ENCODE measurements around the gene IGLL5.
A peak's percentile ranks its signal among the peaks of the same experiment; 100 is the strongest.

The IGLL5 gene

GRCh38 chr22:22938672-22939587 lies 51.3 kb downstream of the IGLL5 start:
- DNase-seq (ENCODE audit: low read depth in 3 of 3), result no peak

DNA sequence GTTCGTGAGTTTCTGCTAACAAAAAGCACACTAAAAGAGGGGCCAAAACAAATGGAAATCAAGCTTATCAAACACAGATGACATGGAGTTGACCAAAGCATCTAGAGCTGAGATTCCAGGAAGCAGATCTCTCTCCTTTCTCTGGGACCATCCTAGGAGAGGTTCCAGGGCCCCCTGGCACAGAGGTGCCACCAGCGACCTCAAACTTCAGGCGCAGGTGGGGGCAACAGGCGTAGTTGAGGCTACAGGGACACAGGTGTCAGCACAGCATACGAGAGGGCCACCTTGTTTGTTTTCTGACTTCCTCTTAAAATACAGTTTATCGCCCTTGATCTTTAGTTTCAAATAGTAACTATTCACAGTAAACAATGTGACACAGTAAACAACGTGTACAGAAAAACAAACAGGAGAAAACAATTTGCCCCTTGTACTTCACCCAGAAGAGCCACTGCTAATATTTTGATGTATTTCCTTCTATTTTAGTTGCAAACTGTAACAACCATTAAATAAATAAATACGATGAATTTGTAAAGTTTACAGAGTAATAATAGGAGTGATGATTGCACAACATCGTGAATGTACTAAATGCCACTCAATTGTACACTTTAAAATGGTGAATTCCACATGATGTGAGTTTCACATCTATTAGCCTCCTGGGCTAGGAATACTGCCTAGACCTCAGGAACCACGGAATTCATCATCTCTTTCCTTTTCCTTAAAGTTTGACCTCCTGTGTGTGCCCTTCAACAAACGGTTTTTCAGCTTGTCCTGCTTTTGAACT lies 52.2 kb downstream of the IGLL5 start:
- no peak for DNase-seq (ENCODE audit: low read depth in 3 of 3)

- DNase-seq (ENCODE audit: low read depth in 3 of 3), result no peak
Observed at GRCh38 chr22:22940961-22941605, 53.5 kb downstream of the IGLL5 start.

- no peak for DNase-seq (ENCODE audit: low read depth in 3 of 3)
Observed at GRCh38 chr22:22941831-22942510, 54.4 kb downstream of the IGLL5 start.

DNA sequence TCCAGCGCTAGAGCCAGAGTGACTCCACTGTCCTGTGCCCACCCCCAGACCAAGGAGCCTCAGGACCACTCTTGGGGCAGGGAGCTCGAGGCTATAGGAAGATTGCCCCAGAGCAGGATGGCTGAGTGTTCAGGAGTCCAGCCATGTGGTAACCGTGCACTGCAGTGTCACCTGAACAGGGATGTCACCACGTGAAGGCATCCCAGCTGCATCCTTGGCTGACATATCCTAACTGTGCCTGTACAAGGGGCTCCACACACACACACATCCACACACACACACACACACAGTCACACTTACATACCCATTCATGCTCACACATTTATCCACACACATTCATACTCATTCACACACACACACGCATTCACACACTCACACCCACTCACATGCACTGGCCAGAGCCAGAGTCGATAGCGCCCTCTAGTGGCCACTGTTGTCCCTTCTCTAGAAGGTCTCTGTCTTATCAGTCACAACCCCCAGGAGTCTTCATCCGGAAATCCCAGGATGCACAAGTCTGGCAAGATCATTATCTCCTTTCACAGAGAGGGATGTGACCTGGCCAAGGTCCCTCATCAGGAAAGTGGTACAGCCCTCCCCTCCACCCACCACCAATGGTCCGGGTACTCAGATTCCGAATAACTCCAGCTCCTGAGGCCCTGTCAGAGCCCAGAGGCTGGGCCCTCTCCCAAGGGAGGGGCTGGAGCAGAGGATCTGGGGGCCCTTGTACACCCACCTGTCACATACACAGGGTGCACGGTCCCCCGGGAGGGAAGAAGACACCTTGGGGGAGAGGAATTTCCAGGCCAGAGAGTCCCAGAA lies 55.1 kb downstream of the IGLL5 start:
- peak; percentile 53 to 72 (median 61) for DNase-seq (ENCODE audit: low read depth in 3 of 3)

- no peak for DNase-seq (ENCODE audit: low read depth in 3 of 3)
Observed at GRCh38 chr22:22943521-22944267, 56.1 kb downstream of the IGLL5 start.

DNA sequence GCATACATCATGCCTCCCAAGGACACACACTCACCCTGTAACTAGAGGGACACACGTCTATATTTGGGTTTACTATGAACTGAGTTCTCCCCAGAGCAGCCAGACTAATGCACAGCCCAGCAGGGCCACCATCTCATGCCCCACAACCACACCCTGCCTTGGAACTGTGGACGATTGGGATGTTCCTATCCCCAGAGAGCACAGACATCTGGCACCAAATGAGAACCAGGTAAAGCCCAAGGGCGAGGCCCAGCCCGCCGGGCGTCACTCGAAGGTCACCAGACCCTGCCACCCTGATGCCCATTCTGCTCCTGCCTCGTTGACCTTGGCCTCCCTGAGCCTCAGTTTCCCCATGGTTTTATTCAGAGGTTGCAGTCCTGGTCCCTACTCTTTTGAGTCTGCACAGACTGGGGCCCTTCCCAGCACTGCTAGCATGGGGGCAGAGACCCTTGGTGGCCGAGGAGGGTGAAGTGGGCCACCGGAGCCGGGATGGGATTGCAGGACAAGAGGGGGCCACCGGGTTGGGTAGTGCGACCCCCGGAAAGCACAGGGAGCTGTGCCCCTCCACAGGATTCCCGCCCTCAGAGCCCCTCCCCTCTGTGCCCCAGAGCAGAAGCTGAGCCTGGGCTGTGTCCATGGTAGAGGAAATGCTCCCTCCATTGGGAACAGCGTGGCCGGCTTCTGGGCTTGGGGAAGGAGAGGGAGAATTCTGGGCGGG lies 56.8 kb downstream of the IGLL5 start:
- no peak for DNase-seq (ENCODE audit: low read depth in 3 of 3)

GRCh38 chr22:22945195-22945594 lies 57.6 kb downstream of the IGLL5 start:
- no peak for DNase-seq (ENCODE audit: low read depth in 3 of 3)

All from stimulated activated CD4-positive, alpha-beta T cell treated with anti-CD3 and anti-CD28 coated beads, TNF-alpha, amount 100 ng/mL, for 24 hours (primary cell).